Stimulated activated CD4-positive, alpha-beta T cell treated with anti-CD3 and anti-CD28 coated beads, Interleukin-1b, Interleukin-23, amount 100 ng/mL, for 24 hours (primary cell): ENCODE measurements around the gene OLFML2A.

Experiments used
- DNase-seq, 4 experiments: peaks; one replicate each; pipeline ENCODE4 v3.0.0-alpha.2; 2020; ENCODE audit warnings: low read depth in 4 of 4, low spot score in 1 of 4

The OLFML2A gene

GRCh38 chr9:124774129-124774978, 2.6 kb upstream of the OLFML2A start:
- DNase-seq: peak; percentile 76 to 81 (median 78)

- no peak for DNase-seq
Observed at GRCh38 chr9:124776618-124776953, 347 bp upstream of the OLFML2A start.

GRCh38 chr9:124778575-124779367, 1.8 kb downstream of the OLFML2A start:
- no peak for DNase-seq

DNA sequence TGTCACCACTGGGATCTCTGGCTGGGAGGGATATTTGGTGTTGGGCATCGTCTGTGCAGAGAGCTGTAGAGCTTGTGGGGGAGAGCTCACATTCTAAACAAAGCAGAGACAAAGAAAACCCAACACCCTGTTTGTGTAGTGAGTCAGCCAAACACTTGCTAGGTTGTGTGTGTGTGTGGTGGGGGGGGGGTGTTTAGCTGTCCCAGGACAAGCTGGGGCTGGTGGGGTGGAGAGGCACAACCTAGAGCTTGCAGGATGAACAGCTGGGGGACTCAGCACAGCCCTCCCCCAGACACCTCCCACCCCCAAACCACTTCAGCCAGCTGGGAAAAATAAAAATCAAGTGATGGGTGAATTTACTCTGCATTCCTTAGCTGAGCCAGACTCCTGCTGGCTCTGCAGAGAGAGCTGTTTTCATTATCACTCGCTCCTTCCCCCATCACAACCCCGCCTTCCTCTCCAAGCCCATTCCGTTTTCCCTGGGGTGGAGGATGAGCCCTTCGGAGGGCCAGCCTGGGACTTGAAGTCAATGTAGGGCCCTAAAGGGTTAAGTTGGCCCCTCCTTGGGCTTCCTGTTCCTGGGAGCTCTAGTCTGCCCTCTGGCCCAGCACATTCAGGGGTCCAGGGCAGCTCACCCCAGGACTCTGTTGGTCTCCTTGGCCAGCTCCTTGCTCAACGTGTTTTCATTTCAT, 2.6 kb downstream of the OLFML2A start:
- DNase-seq: no peak

- DNase-seq: no peak
Observed at GRCh38 chr9:124780060-124780756, 3.3 kb downstream of the OLFML2A start.

- DNase-seq: no peak
Observed at GRCh38 chr9:124780757-124781151, 3.8 kb downstream of the OLFML2A start.

DNA sequence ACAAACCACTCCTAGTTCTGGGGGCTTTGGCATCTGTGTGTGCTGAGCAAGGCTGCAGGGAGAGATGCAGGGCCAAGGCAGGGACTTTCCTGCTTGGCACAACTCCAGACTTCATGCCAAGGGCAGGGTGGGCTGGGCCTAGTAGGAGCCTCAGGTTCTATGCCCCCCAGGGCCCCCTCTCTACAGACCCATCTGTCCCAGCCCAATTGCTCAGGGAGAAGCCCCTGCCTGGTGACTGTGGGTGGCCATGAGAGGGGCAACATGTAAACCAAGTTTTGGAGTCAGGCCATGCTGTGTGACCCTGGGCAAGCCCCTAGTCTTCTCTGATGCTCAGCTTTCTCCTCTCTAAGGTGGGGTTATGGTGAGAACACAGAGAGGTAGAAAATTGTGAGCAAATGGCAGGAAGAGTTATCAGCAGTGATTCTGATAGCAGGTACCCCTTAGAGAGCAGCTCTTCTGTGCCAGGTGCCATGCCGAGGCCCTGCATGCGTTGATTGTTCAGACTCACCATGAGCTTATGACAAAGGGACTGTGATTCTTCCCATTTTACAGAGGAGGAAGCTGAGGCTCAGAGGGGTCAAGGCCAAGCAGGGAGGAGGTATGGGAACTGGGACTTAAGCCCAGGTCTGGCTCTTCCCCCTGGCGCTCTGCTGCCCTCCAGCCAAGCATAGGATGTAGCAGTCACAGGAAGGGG, 5.2 kb downstream of the OLFML2A start:
- no peak for DNase-seq

- DNase-seq: no peak
Observed at GRCh38 chr9:124782661-124783574, 6.0 kb downstream of the OLFML2A start.

GRCh38 chr9:124783830-124784229, 6.9 kb downstream of the OLFML2A start:
- DNase-seq: no peak

GRCh38 chr9:124784509-124784908, 7.6 kb downstream of the OLFML2A start:
- no peak for DNase-seq

DNA sequence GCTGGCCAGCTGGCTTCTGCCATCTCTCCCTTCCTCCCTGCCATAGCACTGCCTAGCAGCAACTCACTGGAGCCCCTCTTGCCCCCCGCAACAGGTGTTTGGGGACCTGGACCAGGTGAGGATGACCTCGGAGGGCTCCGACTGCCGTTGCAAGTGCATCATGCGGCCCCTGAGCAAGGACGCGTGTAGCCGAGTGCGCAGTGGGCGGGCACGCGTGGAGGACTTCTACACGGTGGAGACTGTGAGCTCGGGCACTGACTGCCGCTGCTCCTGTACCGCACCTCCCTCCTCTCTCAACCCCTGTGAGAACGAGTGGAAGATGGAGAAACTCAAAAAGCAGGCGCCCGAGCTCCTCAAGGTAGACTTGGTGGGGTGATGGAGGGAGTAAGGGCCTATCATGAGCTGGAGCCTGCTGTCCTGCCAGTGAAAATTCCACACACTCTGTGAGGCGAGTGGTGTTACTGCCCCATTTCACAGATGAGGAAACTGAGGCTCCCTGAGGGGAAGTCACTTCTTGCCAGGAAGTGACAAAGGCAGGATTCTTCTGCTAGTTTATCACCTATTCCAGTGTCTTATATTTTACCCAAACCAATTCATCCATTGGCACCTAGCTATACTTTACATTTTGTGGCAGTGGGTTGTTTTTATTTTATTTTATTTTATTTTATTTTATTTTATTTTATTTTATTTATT, 10.1 kb downstream of the OLFML2A start:
- DNase-seq: no peak

GRCh38 chr9:124788542-124789217, 11.7 kb downstream of the OLFML2A start:
- no peak for DNase-seq

DNA sequence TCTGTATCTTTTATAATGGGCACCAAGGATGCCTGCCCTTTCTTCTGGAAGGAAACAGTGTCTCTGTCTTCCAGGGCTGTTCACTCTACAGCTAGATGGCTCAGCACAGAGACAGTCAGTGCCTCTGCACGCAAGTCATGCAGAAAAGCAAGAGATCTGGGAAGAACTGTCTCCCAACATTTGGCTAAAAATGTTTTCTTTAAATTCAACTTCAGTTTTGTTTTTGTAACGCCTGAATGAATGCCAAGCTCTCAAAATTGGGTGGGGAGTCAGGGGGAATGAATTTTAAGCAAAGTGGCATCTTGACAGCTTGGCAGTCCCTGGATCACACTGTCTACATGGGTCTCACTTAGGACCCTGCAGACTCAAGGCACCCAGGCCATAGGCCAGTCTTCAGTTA, 12.6 kb downstream of the OLFML2A start:
- DNase-seq: no peak

GRCh38 chr9:124790301-124790700, 13.4 kb downstream of the OLFML2A start:
- DNase-seq: no peak

GRCh38 chr9:124790801-124791505, 14.0 kb downstream of the OLFML2A start:
- DNase-seq: no peak

GRCh38 chr9:124792257-124793014, 15.5 kb downstream of the OLFML2A start:
- no peak for DNase-seq

DNA sequence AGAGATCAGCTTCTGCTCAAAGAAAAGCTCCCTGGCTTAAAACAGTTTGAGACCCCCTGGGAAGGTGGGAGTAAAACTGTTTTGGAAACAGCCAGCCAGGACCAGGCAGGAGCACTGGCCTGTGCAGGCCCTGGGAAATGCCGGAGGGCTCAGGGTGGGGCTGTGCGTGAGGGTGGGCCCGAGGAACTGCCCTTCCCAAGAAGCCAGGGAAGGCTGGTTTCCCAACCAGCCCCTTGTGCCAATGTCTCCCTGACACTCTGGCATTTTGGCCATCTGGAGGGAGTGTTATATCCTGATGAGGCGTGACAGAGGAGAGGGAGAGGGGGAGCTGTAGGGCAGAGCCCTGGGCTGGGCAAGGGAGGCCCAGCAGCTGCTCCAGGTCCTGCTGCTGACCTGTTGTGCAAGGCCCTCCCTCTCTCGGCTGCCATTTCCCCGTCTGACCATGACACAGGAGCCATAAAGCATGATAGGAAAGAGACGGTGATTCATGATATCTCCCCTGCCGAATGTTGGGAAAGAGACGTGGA, 16.1 kb downstream of the OLFML2A start:
- DNase-seq: no peak
